Stimulated activated CD8-positive, alpha-beta memory T cell treated with anti-CD3 and anti-CD28 coated beads, Interleukin-15, amount 100 ng/mL, for 4 hours (primary cell): Measurements from ENCODE around the gene OR9G1.
"Not testable (repeated sequence)": the region's sequence is repeated elsewhere in the genome, so short reads cannot be mapped to it uniquely, and the experiment has no call there.

Experiments used
- DNase-seq, 2 donors: peaks; one replicate each; pipeline ENCODE4 v3.0.0-alpha.2; 2020; ENCODE audit warnings: low read depth in 2 of 2

Gene OR9G1

DNA sequence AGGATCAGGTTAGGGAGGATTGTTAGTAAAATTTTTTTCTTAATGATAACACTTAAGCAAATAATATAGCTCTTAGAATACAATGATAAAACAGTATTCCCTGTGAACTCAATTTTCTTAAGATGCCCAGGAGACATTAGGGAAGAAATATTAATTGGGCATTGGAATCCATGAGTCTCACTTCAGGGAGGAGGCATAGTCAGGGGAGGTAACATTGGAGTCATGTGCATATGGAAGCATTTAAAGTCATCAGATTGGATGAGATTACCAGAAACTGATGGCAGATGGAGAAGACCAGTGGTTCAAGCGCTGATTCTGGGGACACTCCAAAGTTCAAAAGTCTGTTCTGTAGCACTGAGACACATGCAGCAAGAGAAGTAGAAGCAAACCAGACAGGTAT lies at the start of gene OR9G1:
Gene OR9G1, plus strand, starts transcription at position 301 of the 400 bp plus-strand sequence. CDS start 1,293 bp downstream, outside the sequence.
- no peak for DNase-seq

DNA sequence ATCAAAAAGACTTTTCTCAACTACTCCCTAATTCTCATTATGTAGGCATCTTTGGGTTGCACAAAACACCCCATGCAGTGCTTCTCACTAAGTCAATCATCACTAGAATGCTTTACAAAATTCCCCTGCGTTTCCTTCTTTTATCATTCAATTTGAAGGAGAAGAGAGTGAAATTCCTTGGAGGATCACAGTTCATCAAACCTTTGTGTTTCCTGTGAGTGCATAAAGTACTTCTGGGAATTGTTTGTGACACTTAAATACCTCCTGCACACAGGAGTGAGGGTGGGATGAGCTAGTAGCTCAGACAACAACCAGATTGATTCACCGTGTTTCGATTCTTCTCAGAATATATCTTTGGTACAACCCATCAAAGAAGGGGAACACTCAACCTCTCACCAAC lies 39.1 kb upstream of the OR9G1 start:
- no peak for DNase-seq

GRCh38 chr11:56663386-56663785 lies 35.5 kb upstream of the OR9G1 start, which contains the start of gene OR5AR1:
Gene OR5AR1, plus strand, starts transcription at chr11:56663686. Its CDS starts 0 bp downstream, at chr11:56663686.
- no peak for DNase-seq

DNA sequence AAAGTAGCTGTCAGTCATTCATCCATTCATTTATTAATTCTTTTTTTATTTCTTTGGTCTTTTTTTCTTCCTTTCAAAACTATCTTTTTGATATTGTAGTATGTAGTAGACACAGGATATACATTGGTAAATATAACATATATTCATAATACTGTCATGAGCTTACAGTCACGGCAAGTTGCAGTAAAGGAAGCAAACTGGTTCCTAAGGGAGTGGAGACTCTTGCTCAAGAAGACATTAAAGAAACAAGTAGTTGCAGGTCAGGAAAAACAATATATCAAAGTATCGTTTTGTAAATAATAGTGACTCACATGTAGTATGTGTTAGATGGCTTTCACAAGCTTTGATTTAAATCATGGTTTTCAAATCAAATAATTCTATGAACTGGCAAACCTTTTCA lies 27.9 kb upstream of the OR9G1 start:
- DNase-seq: no peak

DNA sequence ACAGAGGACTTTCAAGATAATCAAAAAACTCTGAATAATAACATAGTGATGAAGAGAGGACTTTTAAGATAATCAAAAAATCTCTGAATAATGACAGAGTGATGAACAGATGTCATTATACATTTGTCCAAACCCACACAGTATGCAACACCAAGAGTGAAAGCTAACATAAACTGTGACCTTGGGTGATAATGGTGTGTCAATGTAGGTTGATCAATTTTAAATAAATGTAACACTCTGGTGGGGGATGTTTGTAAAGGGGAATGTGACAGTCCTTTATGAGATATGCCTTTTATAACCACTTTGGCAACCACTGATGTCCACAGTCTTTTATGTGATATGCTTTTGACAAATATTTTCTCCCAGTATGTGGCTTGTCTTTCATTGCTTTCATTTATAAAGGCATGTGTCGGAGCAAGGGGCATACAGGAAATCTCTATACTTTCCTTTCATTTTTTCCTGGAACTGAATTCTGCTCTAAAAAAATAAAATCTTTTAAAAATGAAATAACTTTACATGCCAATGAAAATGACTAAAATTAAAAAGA lies 10.3 kb upstream of the OR9G1 start:
- no peak for DNase-seq

- DNase-seq: not testable (repeated sequence)
Measured at GRCh38 chr11:56691179-56691578, 7.7 kb upstream of the OR9G1 start.

- no peak for DNase-seq
Measured at GRCh38 chr11:56693428-56693827, 5.5 kb upstream of the OR9G1 start.

- no peak for DNase-seq
Measured at GRCh38 chr11:56700242-56700913, 1.5 kb downstream of the OR9G1 start.

- DNase-seq: no peak
Measured at GRCh38 chr11:56700914-56701485, 2.1 kb downstream of the OR9G1 start.

DNA sequence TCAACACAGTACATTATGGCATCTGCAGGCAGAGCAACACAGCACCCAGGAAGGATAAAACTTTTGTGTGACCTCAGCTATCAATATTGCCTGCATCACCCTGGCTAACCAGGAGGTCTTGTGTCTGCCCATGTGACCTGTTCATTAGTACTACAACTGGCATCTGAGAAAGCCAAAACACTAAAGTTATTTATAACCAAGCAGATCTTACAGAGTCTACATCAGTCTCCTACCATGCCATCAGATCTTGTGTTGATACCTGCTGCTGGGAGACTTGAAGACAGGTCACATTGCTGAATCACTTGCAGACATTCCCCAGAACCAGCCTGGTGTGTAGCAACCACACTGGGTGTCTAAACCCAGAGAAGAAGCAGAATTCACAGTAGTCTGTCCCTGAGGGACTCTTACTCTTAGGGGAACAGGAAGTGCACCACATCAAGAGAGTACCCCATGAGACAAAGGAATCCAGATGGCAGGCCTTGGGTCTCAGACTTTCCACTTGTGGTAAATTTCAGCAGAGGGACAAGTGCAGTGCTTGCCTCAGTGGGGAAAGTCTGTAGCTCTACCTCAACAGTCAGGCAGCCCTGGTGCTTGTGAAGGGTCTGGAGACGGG lies 7.0 kb downstream of the OR9G1 start:
- DNase-seq: no peak

- DNase-seq: no peak
Measured at GRCh38 chr11:56706486-56706885, 7.6 kb downstream of the OR9G1 start.

- DNase-seq: no peak
Measured at GRCh38 chr11:56714206-56714605, 15.3 kb downstream of the OR9G1 start.

- no peak for DNase-seq
Measured at GRCh38 chr11:56716379-56716854, 17.5 kb downstream of the OR9G1 start.

GRCh38 chr11:56720513-56720912 lies 21.6 kb downstream of the OR9G1 start:
- DNase-seq: no peak

DNA sequence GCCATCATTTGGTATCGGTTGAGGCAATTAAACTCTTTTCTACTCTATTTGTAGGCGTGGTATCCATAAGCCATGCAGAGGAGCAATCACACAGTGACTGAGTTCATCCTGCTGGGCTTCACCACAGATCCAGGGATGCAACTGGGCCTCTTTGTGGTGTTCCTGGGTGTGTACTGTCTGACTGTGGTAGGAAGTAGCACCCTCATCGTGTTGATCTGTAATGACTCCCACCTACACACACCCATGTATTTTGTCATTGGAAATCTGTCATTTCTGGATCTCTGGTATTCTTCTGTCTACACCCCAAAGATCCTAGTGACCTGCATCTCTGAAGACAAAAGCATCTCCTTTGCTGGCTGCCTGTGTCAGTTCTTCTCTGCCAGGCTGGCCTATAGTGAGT lies 41.2 kb downstream of the OR9G1 start:
- DNase-seq: no peak

DNA sequence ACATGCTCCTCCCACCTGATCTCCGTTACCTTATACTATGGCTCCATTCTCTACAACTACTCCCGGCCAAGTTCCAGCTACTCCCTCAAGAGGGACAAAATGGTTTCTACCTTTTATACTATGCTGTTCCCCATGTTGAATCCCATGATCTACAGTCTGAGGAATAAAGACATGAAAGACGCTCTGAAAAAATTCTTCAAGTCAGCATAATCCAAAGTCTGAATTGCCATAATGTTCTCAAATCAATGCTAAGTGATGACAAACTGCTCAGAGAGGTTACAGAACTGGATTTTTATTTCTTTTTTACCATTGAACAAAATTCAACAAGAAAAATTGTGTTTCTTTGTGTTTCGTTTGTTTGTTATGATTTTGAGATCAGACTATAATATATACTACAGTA lies 42.0 kb downstream of the OR9G1 start:
- DNase-seq: no peak

GRCh38 chr11:56748597-56748996 lies 49.7 kb downstream of the OR9G1 start, which contains the start of gene OR9G4:
Gene OR9G4, minus strand, starts transcription at chr11:56748697. Its CDS starts 4,931 bp downstream, at chr11:56743766.
- no peak for DNase-seq

DNA sequence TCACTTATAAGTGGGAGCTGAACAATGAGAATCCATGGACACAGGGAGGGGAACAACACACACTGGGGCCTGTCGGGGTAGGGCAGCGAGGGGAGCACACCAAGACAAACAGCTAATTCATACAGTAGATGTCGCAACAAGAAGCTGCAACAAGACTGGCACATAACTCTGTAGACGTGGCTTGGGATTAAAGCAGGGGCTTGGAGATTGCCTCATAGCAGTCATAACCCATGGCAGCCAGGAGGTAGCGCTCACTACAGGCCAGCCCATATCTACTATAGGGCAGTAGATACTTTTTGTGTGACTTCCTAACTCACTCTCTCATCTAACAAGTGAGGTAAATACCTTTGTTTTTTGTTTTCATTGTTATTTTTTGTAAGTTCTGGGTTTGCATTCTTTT lies 51.3 kb downstream of the OR9G1 start:
- DNase-seq: no peak

- no peak for DNase-seq
Measured at GRCh38 chr11:56751480-56751879, 52.6 kb downstream of the OR9G1 start.
